ENCODE results near the gene IGF1R.

Gene IGF1R

DNA sequence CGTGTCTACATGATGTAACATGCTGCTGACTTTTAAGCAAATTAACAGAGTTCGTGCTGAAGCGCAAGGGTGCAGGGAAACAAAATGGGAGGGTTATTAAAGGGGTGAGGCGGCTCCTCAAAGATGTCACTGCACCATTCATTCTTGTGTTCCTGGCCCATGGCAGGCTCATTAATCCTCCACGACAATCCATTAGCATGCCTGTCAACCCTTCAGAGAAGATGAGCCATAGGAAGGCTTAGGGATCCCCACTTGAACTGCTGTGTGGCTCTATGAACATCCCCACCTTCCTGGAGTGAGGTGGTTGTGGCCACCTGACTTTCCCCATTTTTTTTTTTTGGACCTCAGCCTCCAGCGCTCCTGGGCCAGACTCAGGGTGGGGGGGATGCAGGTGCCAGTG lies 45.8 kb downstream of the IGF1R start:
- TF ChIP-seq EZH2phosphoT487 (conservative IDR thresholded peaks at IDR 0.05; ENCODE audit: low read length) = no peak
- TF ChIP-seq, protein P1, sequence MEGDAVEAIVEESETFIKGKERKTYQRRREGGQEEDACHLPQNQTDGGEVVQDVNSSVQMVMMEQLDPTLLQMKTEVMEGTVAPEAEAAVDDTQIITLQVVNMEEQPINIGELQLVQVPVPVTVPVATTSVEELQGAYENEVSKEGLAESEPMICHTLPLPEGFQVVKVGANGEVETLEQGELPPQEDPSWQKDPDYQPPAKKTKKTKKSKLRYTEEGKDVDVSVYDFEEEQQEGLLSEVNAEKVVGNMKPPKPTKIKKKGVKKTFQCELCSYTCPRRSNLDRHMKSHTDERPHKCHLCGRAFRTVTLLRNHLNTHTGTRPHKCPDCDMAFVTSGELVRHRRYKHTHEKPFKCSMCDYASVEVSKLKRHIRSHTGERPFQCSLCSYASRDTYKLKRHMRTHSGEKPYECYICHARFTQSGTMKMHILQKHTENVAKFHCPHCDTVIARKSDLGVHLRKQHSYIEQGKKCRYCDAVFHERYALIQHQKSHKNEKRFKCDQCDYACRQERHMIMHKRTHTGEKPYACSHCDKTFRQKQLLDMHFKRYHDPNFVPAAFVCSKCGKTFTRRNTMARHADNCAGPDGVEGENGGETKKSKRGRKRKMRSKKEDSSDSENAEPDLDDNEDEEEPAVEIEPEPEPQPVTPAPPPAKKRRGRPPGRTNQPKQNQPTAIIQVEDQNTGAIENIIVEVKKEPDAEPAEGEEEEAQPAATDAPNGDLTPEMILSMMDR (IDR thresholded peaks at IDR 0.05; ENCODE audit: insufficient read depth, low read length, poor library complexity, severe bottlenecking) = no peak
- no peaks in the 10 kb centered on the region for H3F3A ChIP-seq (ENCODE audit: insufficient read depth)
- peaks cover 16% of the 10 kb centered on the region; the same call in 1 of the 2 replicates for H4K20me1 ChIP-seq (ENCODE audit: low read depth, low read length)
- no peak overlapping the region for H3K27ac ChIP-seq (ENCODE audit: low read depth, low read length)
- no peak overlapping the region for H2AFZ ChIP-seq (ENCODE audit: low read depth, low read length, severe bottlenecking)
- no peaks in the 10 kb centered on the region for H3K79me2 ChIP-seq (ENCODE audit: insufficient read depth, low read length)
- no peaks in the 10 kb centered on the region for H3K9me2 ChIP-seq (replicated peaks; ENCODE audit: insufficient read depth, low read length)
- H3K4me3 ChIP-seq (ENCODE audit: insufficient read depth, low read length, poor library complexity, severe bottlenecking) = no peak overlapping the region
- no peaks in the 10 kb centered on the region for H3K9me3 ChIP-seq (ENCODE audit: insufficient read depth, low read length)
- H3K9ac ChIP-seq (ENCODE audit: low read length) = no peak overlapping the region
- no peaks in the 10 kb centered on the region for H3K36me3 ChIP-seq (ENCODE audit: low read length)
- H3K27me3 ChIP-seq (ENCODE audit: low read length) = no peaks in the 10 kb centered on the region
- no peak overlapping the region for H3K4me2 ChIP-seq (ENCODE audit: low read depth, low read length, poor library complexity, severe bottlenecking)

DNA sequence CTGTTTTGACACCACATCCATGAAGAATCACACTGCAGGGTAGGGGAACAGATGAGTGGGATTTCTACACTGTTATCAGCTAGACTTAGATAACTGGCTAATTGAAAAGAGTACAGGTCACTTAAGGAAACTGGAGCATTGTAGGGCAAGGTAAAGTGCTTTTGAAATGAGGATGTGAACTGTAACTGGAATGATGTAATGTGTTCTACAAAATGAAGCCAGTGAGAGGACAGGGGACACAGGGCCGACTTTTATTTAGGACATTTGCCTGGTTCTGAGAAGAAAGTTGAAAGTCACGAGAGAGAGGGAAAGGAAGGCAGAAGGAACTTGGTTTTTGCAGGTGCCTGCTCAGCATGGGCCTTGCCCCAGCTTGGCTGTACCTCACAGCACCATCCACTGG lies 50.5 kb downstream of the IGF1R start:
- no peak overlapping the region for H3K27ac ChIP-seq (ENCODE audit: low read depth, low read length)
- no peaks in the 10 kb centered on the region for H3K79me2 ChIP-seq (ENCODE audit: insufficient read depth, low read length)
- no peak overlapping the region for H2AFZ ChIP-seq (ENCODE audit: low read depth, low read length, severe bottlenecking)
- H3K36me3 ChIP-seq (ENCODE audit: low read length) = no peaks in the 10 kb centered on the region
- no peaks in the 10 kb centered on the region for H3F3A ChIP-seq (ENCODE audit: insufficient read depth)
- TF ChIP-seq, protein P1 (IDR thresholded peaks at IDR 0.05; ENCODE audit: insufficient read depth, low read length, poor library complexity, severe bottlenecking) = no peak
- no peak for TF ChIP-seq EZH2phosphoT487 (conservative IDR thresholded peaks at IDR 0.05; ENCODE audit: low read length)
- H3K9me2 ChIP-seq (replicated peaks; ENCODE audit: insufficient read depth, low read length) = no peaks in the 10 kb centered on the region
- H4K20me1 ChIP-seq (ENCODE audit: low read depth, low read length) = peaks cover 19% of the 10 kb centered on the region; the same call in 1 of the 2 replicates
- no peak overlapping the region for H3K4me3 ChIP-seq (ENCODE audit: insufficient read depth, low read length, poor library complexity, severe bottlenecking)
- no peak overlapping the region for H3K9ac ChIP-seq (ENCODE audit: low read length)
- H3K9me3 ChIP-seq (ENCODE audit: insufficient read depth, low read length) = no peaks in the 10 kb centered on the region
- H3K27me3 ChIP-seq (ENCODE audit: low read length) = no peaks in the 10 kb centered on the region
- no peak overlapping the region for H3K4me2 ChIP-seq (ENCODE audit: low read depth, low read length, poor library complexity, severe bottlenecking)

DNA sequence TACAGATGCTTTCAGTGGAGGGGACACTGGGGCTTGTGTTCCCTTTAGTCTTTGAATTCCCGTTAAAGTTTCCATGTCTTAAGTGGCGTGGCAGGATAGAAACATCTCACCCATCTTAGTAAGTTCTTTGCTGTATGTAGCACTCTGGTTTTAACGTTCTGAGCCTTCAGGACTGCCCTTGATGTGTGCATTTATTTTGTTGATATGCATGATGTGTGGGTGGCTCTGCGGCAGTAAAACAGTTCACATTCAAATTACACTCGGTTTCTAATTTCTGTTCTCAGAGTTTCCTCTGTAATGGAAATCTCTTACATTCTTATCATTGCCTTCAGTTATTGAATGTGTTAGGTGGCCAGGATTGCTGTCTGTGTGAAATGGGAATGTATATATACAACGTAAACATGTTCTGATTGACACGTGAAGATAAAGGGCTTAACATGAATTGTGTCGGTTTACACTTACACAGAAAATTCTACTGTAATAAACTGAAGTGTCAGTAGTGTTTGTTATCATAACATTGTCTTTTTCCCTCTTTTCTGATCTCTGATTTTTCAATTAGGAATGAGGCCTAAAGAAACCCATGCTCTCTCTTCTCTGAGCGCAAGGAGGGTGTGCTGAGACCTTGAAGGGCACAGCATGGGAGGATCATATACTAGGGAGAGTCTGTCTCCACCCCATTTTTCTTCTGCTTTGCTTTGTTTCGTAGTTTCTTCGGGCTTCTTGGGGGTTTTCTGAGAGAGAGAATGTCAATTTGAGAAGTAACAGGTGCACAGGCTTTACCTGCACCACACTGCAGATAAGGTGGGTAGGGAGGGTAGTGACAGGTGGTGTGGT lies 51.5 kb downstream of the IGF1R start:
- H4K20me1 ChIP-seq (ENCODE audit: low read depth, low read length) = peaks cover 19% of the 10 kb centered on the region; the same call in 1 of the 2 replicates

More for the DNA sequence above, 51.5 kb downstream of the IGF1R start:
- Histone ChIP-seq H3K27me3 (ENCODE audit: low read length) (no peaks in the 10 kb centered on the region), H3K36me3 (ENCODE audit: low read length) (no peaks in the 10 kb centered on the region), H3K4me2 (ENCODE audit: low read depth, low read length, poor library complexity, severe bottlenecking) (no peak overlapping the region), H3K27ac (ENCODE audit: low read depth, low read length) (no peak overlapping the region), H3K9me3 (ENCODE audit: insufficient read depth, low read length) (no peaks in the 10 kb centered on the region), H3K9ac (ENCODE audit: low read length) (no peak overlapping the region), H3K4me3 (ENCODE audit: insufficient read depth, low read length, poor library complexity, severe bottlenecking) (no peak overlapping the region), H3F3A (ENCODE audit: insufficient read depth) (no peaks in the 10 kb centered on the region), H2AFZ (ENCODE audit: low read depth, low read length, severe bottlenecking) (no peak overlapping the region), H3K9me2 (replicated peaks; ENCODE audit: insufficient read depth, low read length) (no peaks in the 10 kb centered on the region), H3K79me2 (ENCODE audit: insufficient read depth, low read length) (no peaks in the 10 kb centered on the region)
- TF ChIP-seq EZH2phosphoT487 (conservative IDR thresholded peaks at IDR 0.05; ENCODE audit: low read length) = no peak
- TF ChIP-seq, protein P1 (IDR thresholded peaks at IDR 0.05; ENCODE audit: insufficient read depth, low read length, poor library complexity, severe bottlenecking) = no peak
